NT2/D1 (cell line): ENCODE measurements around the gene KIF7.

Experiments used
- DNase-seq: peaks from one replicate; pipeline ENCODE4 v3.0.0-alpha.2; 2011; ENCODE audit warnings: low read depth, low spot score
- H3K27me3 ChIP-seq: 2 replicates; pipeline ENCODE4 v1.6.0; 2011; ENCODE audit warnings: mild to moderate bottlenecking; ENCODE audit not compliant: insufficient read length, insufficient read depth
- H3K36me3 ChIP-seq: 2 replicates; pipeline ENCODE4 v1.6.1; 2011; ENCODE audit warnings: mild to moderate bottlenecking, low read length, mixed read lengths; ENCODE audit not compliant: insufficient read depth, insufficient read length
- H3K4me1 ChIP-seq: 2 replicates; pipeline ENCODE4 v1.5.1; 2011; ENCODE audit not compliant: insufficient read depth, insufficient read length
- H3K4me3 ChIP-seq: 2 replicates; pipeline ENCODE4 v1.5.1; 2011; ENCODE audit warnings: low read depth; ENCODE audit not compliant: insufficient read length
- H3K9ac ChIP-seq: 2 replicates; pipeline ENCODE4 v1.6.0; 2011; ENCODE audit warnings: low read depth; ENCODE audit not compliant: insufficient read length
- H3K9me3 ChIP-seq: 2 replicates; pipeline ENCODE4 v1.5.1; 2011; ENCODE audit warnings: mild to moderate bottlenecking, low read length; ENCODE audit not compliant: insufficient read depth
- SUZ12 ChIP-seq: IDR thresholded peaks from 2 replicates; pipeline ENCODE4 v1.6.1; 2011; ENCODE audit not compliant: insufficient read length, insufficient read depth; ENCODE audit errors: extremely low read depth
- YY1 ChIP-seq: IDR thresholded peaks from 2 replicates; pipeline ENCODE4 v1.6.1; 2011; ENCODE audit not compliant: insufficient read length, insufficient read depth
- ZNF274 ChIP-seq: IDR thresholded peaks from 2 replicates; pipeline ENCODE4 v1.6.1; 2011; ENCODE audit warnings: mild to moderate bottlenecking, low read depth, low read length

The KIF7 gene

GRCh38 chr15:89686522-89686921 is 31.3 kb upstream of the KIF7 start:
- H3K9ac ChIP-seq: no peak overlapping the region
- no peak for TF ChIP-seq YY1
- TF ChIP-seq ZNF274: no peak
- no peak for TF ChIP-seq SUZ12
- H3K4me3 ChIP-seq: no peak overlapping the region
- no peaks in the 10 kb centered on the region for H3K36me3 ChIP-seq
- H3K9me3 ChIP-seq: no peaks in the 10 kb centered on the region
- H3K27me3 ChIP-seq: peaks cover 14% of the 10 kb centered on the region
- H3K4me1 ChIP-seq: no peaks in the 10 kb centered on the region
- no peak for DNase-seq

- no peaks in the 10 kb centered on the region for H3K4me1 ChIP-seq
- no peaks in the 10 kb centered on the region for H3K9me3 ChIP-seq
- no peak overlapping the region for H3K4me3 ChIP-seq
- H3K9ac ChIP-seq: no peak overlapping the region
- TF ChIP-seq ZNF274: no peak
- TF ChIP-seq YY1: no peak
- TF ChIP-seq SUZ12: no peak
- H3K36me3 ChIP-seq: no peaks in the 10 kb centered on the region
- peaks cover 14% of the 10 kb centered on the region for H3K27me3 ChIP-seq
- DNase-seq: no peak
Observed at GRCh38 chr15:89685995-89686394, 30.7 kb upstream of the KIF7 start.

GRCh38 chr15:89681146-89681545 is 25.9 kb upstream of the KIF7 start:
- Histone ChIP-seq H3K4me3 (no peak overlapping the region), H3K4me1 (no peaks in the 10 kb centered on the region), H3K36me3 (no peaks in the 10 kb centered on the region), H3K9ac (no peak overlapping the region), H3K9me3 (no peaks in the 10 kb centered on the region), H3K27me3 (no peaks in the 10 kb centered on the region)
- TF ChIP-seq SUZ12 (no peak), ZNF274 (no peak), YY1 (no peak)
- DNase-seq: no peak

GRCh38 chr15:89680282-89680873 is 25.1 kb upstream of the KIF7 start:
- DNase-seq: no peak
- H3K27me3 ChIP-seq: no peaks in the 10 kb centered on the region

GRCh38 chr15:89679212-89679611 is 23.9 kb upstream of the KIF7 start, which contains the start of gene PLIN1:
Gene PLIN1 (minus strand): TSS chr15:89679367. CDS start chr15:89677489, 1,878 bp downstream.
- TF ChIP-seq SUZ12: no peak
- no peak for TF ChIP-seq ZNF274
- no peak for TF ChIP-seq YY1
- no peaks in the 10 kb centered on the region for H3K36me3 ChIP-seq
- H3K9me3 ChIP-seq: no peaks in the 10 kb centered on the region
- no peaks in the 10 kb centered on the region for H3K27me3 ChIP-seq
- no peak within 1 kb of the TSS for H3K4me3 ChIP-seq
- H3K9ac ChIP-seq: no peak within 1 kb of the TSS
- no peaks in the 10 kb centered on the region for H3K4me1 ChIP-seq
- no peak for DNase-seq

More at GRCh38 chr15:89680282-89680873, 25.1 kb upstream of the KIF7 start:
- H3K4me3 ChIP-seq: no peak overlapping the region
- no peak overlapping the region for H3K9ac ChIP-seq
- H3K9me3 ChIP-seq: no peaks in the 10 kb centered on the region
- H3K36me3 ChIP-seq: no peaks in the 10 kb centered on the region
- H3K4me1 ChIP-seq: no peaks in the 10 kb centered on the region
- TF ChIP-seq YY1 (no peak), SUZ12 (no peak), ZNF274 (no peak)

GRCh38 chr15:89677381-89677780 is 22.1 kb upstream of the KIF7 start:
- no peak overlapping the region for H3K4me3 ChIP-seq
- DNase-seq: no peak
- H3K27me3 ChIP-seq: no peaks in the 10 kb centered on the region
- no peak overlapping the region for H3K9ac ChIP-seq
- TF ChIP-seq ZNF274: no peak
- no peak for TF ChIP-seq YY1
- TF ChIP-seq SUZ12: no peak
- H3K36me3 ChIP-seq: no peaks in the 10 kb centered on the region
- no peaks in the 10 kb centered on the region for H3K9me3 ChIP-seq
- no peaks in the 10 kb centered on the region for H3K4me1 ChIP-seq

- H3K9me3 ChIP-seq: no peaks in the 10 kb centered on the region
- H3K4me3 ChIP-seq: no peak overlapping the region
- no peak for DNase-seq
- H3K36me3 ChIP-seq: no peaks in the 10 kb centered on the region
- no peak for TF ChIP-seq ZNF274
- no peak for TF ChIP-seq YY1
- TF ChIP-seq SUZ12: no peak
- no peak overlapping the region for H3K9ac ChIP-seq
- no peaks in the 10 kb centered on the region for H3K4me1 ChIP-seq
- H3K27me3 ChIP-seq: no peaks in the 10 kb centered on the region
Observed at GRCh38 chr15:89675606-89676005, 20.3 kb upstream of the KIF7 start.

- H3K27me3 ChIP-seq: no peaks in the 10 kb centered on the region
- no peak for DNase-seq
- TF ChIP-seq ZNF274 (no peak), YY1 (no peak), SUZ12 (no peak)
- H3K36me3 ChIP-seq: no peaks in the 10 kb centered on the region
- no peak overlapping the region for H3K9ac ChIP-seq
- H3K4me1 ChIP-seq: no peaks in the 10 kb centered on the region
- H3K4me3 ChIP-seq: no peak overlapping the region
- H3K9me3 ChIP-seq: no peaks in the 10 kb centered on the region
Observed at GRCh38 chr15:89674526-89674925, 19.3 kb upstream of the KIF7 start.
